Heart left ventricle (tissue), 13 donors: Measurements from ENCODE around the gene SPAG6.

Source experiments
- POLR2A ChIP-seq, 2 donors: fragments of 450-650 bp; IDR thresholded peaks; one replicate each; pipeline ENCODE4 v1.6.1; 2017; ENCODE audit warnings: antibody characterized with exemption in 2 of 2, mild to moderate bottlenecking in 2 of 2, moderate library complexity in 2 of 2
- TF ChIP-seq, protein P1 (sequence below), 12 donors: fragments of 200-600 bp; sonication (generic) in 4 of 12; IDR thresholded peaks; one replicate each; pipeline versions ENCODE4 v1.5.0 to v1.8.0; 2018 to 2022; ENCODE audit warnings: antibody characterized with exemption in 12 of 12, mild to moderate bottlenecking in 5 of 12
- donor health status: ischemic (EF 13 %, LVEDD 7.1; RV severe dilation, severe dysfunction).
- donor health status: DM: no; HTN: yes; CAD: no.
- donor health status: DM: no; HTN: no; CAD: no.
- donor health status: ischemic (EF 25% LVEDD 6.9; RV normal size, moderate dysfunction).
- donor health status: ischemic (EF 25% LVEDD 5.7; RV mildly dilated, moderate dysfunction).
- donor health status: ischemic (EF 35%, LVEDD 5.7; RV mildly dilated, moderate dysfunction).
- donor health status: nonischemic (EF 11% LVEDD 7.7; RV severe dilation, severe dysfunction).
- donor health status: DM: yes; HTN: yes; CAD: no.
- donor health status: PGD.
- donor health status: ischemic (EF 29% LVEDD 5.4; RV normal size, mild dysfunction).
- donor health status: nonischemic (EF 23%, LVEDD 6.1; RV moderate dilation, normal function).

DNA sequence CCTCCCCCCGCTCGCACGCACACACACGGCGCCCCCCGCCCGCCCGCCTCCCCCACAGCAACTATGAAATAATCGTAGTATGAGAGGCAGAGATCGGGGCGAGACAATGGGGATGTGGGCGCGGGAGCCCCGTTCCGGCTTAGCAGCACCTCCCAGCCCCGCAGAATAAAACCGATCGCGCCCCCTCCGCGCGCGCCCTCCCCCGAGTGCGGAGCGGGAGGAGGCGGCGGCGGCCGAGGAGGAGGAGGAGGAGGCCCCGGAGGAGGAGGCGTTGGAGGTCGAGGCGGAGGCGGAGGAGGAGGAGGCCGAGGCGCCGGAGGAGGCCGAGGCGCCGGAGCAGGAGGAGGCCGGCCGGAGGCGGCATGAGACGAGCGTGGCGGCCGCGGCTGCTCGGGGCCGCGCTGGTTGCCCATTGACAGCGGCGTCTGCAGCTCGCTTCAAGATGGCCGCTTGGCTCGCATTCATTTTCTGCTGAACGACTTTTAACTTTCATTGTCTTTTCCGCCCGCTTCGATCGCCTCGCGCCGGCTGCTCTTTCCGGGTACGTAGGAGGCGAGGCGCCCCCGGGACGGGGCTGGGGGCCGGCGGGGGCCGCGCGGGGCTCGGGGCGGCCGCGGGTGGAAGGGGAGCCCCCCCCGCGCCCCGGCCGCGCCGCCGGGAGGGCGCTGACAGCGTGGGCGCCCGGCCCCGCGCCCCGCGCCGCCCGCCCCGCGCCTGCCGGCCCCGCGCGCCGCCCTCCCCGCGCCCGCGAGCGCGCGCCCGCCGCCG is 24.0 kb upstream of the SPAG6 start:
- TF ChIP-seq, protein P1, sequence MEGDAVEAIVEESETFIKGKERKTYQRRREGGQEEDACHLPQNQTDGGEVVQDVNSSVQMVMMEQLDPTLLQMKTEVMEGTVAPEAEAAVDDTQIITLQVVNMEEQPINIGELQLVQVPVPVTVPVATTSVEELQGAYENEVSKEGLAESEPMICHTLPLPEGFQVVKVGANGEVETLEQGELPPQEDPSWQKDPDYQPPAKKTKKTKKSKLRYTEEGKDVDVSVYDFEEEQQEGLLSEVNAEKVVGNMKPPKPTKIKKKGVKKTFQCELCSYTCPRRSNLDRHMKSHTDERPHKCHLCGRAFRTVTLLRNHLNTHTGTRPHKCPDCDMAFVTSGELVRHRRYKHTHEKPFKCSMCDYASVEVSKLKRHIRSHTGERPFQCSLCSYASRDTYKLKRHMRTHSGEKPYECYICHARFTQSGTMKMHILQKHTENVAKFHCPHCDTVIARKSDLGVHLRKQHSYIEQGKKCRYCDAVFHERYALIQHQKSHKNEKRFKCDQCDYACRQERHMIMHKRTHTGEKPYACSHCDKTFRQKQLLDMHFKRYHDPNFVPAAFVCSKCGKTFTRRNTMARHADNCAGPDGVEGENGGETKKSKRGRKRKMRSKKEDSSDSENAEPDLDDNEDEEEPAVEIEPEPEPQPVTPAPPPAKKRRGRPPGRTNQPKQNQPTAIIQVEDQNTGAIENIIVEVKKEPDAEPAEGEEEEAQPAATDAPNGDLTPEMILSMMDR (IDR thresholded peaks at IDR 0.05): no peak
- TF ChIP-seq POLR2A (IDR thresholded peaks at IDR 0.05): peak in 1 of 2 donors; percentile 25
